Measurements from ENCODE around the gene WSCD2. TPM values are rescaled to one million over a fixed set of nuclear protein-coding genes. Genes with fewer than 3 reads are reported as not detected.

The WSCD2 gene
- polyA plus RNA-seq, 1 donor from 2014 or later, result 5.8 TPM

GRCh38 chr12:108214486-108214885, 85.4 kb downstream of the WSCD2 start:
- H3K27me3 ChIP-seq (ENCODE audit: insufficient read depth, low read depth, low read length), result no peaks in the 10 kb centered on the region
- H3K9ac ChIP-seq (ENCODE audit: low read length), result no peak overlapping the region
- H3K4me2 ChIP-seq (ENCODE audit: low read length), result no peak overlapping the region
- H3K36me3 ChIP-seq (ENCODE audit: insufficient read depth, low read length), result no peaks in the 10 kb centered on the region
- no peaks in the 10 kb centered on the region for H3K79me2 ChIP-seq (replicated peaks; ENCODE audit: insufficient read depth, low read length)
- H3K9me3 ChIP-seq (ENCODE audit: low read length), result no peaks in the 10 kb centered on the region
- H3K27ac ChIP-seq (ENCODE audit: low read length), result peak overlapping the region; percentile 61
- no peaks in the 10 kb centered on the region for H3K9me2 ChIP-seq (ENCODE audit: insufficient read depth, low read length)
- no peak for TF ChIP-seq POLR2AphosphoS5 (IDR thresholded peaks at IDR 0.05)
- TF ChIP-seq TAF1 (IDR thresholded peaks at IDR 0.05; ENCODE audit: low read depth), result no peak
- TF ChIP-seq EP300 (conservative IDR thresholded peaks at IDR 0.05; ENCODE audit: poor library complexity, severe bottlenecking), result no peak
- peak; percentile 61 for TF ChIP-seq REST (IDR thresholded peaks at IDR 0.05; ENCODE audit: borderline replicate concordance)
- no peak overlapping the region for H3K4me3 ChIP-seq (ENCODE audit: low read length)
- H4K20me1 ChIP-seq (ENCODE audit: insufficient read depth), result no peaks in the 10 kb centered on the region
- no peaks in the 10 kb centered on the region for H3F3A ChIP-seq (ENCODE audit: insufficient read depth, low read length, poor library complexity, severe bottlenecking)
- H2AFZ ChIP-seq (ENCODE audit: low read depth, low read length), result no peak overlapping the region

GRCh38 chr12:108215458-108215857, 86.4 kb downstream of the WSCD2 start:
- Histone ChIP-seq H3K4me3 (ENCODE audit: low read length) (no peak overlapping the region), H3K4me2 (ENCODE audit: low read length) (no peak overlapping the region), H3K9me2 (ENCODE audit: insufficient read depth, low read length) (no peaks in the 10 kb centered on the region), H3K9me3 (ENCODE audit: low read length) (no peaks in the 10 kb centered on the region), H3F3A (ENCODE audit: insufficient read depth, low read length, poor library complexity, severe bottlenecking) (no peaks in the 10 kb centered on the region), H4K20me1 (ENCODE audit: insufficient read depth) (no peaks in the 10 kb centered on the region), H3K27ac (ENCODE audit: low read length) (peak overlapping the region; percentile 61), H3K27me3 (ENCODE audit: insufficient read depth, low read depth, low read length) (no peaks in the 10 kb centered on the region), H3K36me3 (ENCODE audit: insufficient read depth, low read length) (no peaks in the 10 kb centered on the region), H3K79me2 (replicated peaks; ENCODE audit: insufficient read depth, low read length) (no peaks in the 10 kb centered on the region), H3K9ac (ENCODE audit: low read length) (peak overlapping the region; percentile 32), H2AFZ (ENCODE audit: low read depth, low read length) (no peak overlapping the region)
- TF ChIP-seq EZH2 (IDR thresholded peaks at IDR 0.05; ENCODE audit: borderline replicate concordance, insufficient read depth, low read length, poor library complexity, severe bottlenecking) (no peak), POLR2AphosphoS5 (IDR thresholded peaks at IDR 0.05) (peak; percentile 51), REST (IDR thresholded peaks at IDR 0.05; ENCODE audit: borderline replicate concordance) (no peak), TAF1 (IDR thresholded peaks at IDR 0.05; ENCODE audit: low read depth) (no peak)

- H3K27me3 ChIP-seq (ENCODE audit: insufficient read depth, low read depth, low read length), result no peaks in the 10 kb centered on the region
- no peaks in the 10 kb centered on the region for H3K36me3 ChIP-seq (ENCODE audit: insufficient read depth, low read length)
- H3K4me3 ChIP-seq (ENCODE audit: low read length), result no peak overlapping the region
- no peaks in the 10 kb centered on the region for H3K9me2 ChIP-seq (ENCODE audit: insufficient read depth, low read length)
- no peak overlapping the region for H3K9ac ChIP-seq (ENCODE audit: low read length)
- no peak overlapping the region for H3K27ac ChIP-seq (ENCODE audit: low read length)
- no peaks in the 10 kb centered on the region for H3F3A ChIP-seq (ENCODE audit: insufficient read depth, low read length, poor library complexity, severe bottlenecking)
- H3K79me2 ChIP-seq (replicated peaks; ENCODE audit: insufficient read depth, low read length), result no peaks in the 10 kb centered on the region
- no peak for TF ChIP-seq SMC3 (conservative IDR thresholded peaks at IDR 0.05; ENCODE audit: poor library complexity)
- TF ChIP-seq MXI1 (conservative IDR thresholded peaks at IDR 0.05; ENCODE audit: poor library complexity, severe bottlenecking), result no peak
- no peak for TF ChIP-seq EZH2 (IDR thresholded peaks at IDR 0.05; ENCODE audit: borderline replicate concordance, insufficient read depth, low read length, poor library complexity, severe bottlenecking)
- TF ChIP-seq RAD21 (conservative IDR thresholded peaks at IDR 0.05), result no peak
- TF ChIP-seq POLR2AphosphoS5 (IDR thresholded peaks at IDR 0.05), result no peak
- TF ChIP-seq REST (IDR thresholded peaks at IDR 0.05; ENCODE audit: borderline replicate concordance), result no peak
- TF ChIP-seq TAF1 (IDR thresholded peaks at IDR 0.05; ENCODE audit: low read depth), result no peak
- TF ChIP-seq CTCF (IDR thresholded peaks at IDR 0.05; ENCODE audit: poor library complexity, severe bottlenecking), result no peak
- no peak for TF ChIP-seq EP300 (conservative IDR thresholded peaks at IDR 0.05; ENCODE audit: poor library complexity, severe bottlenecking)
- no peak overlapping the region for H3K4me2 ChIP-seq (ENCODE audit: low read length)
- H4K20me1 ChIP-seq (ENCODE audit: insufficient read depth), result no peaks in the 10 kb centered on the region
- H2AFZ ChIP-seq (ENCODE audit: low read depth, low read length), result no peak overlapping the region
- H3K9me3 ChIP-seq (ENCODE audit: low read length), result no peaks in the 10 kb centered on the region
Observed at GRCh38 chr12:108218921-108219320, 89.8 kb downstream of the WSCD2 start.

Data from neural cell (in vitro differentiated cells).